OCI-LY7 (cell line): Measurements from ENCODE around the gene RNF133.

Source experiments
- CTCF ChIP-seq: fragments of 200-600 bp; sonication (generic); conservative IDR thresholded peaks from 2 replicates; pipeline ENCODE4 v1.5.1; 2014; ENCODE audit warnings: mild to moderate bottlenecking, antibody characterized with exemption, low read length, moderate library complexity, mixed read lengths
- EZH2phosphoT487 ChIP-seq: fragments of 200-600 bp; sonication (generic); IDR thresholded peaks from 2 replicates; pipeline ENCODE4 v1.6.1; 2018; ENCODE audit warnings: low read depth, borderline replicate concordance, mild to moderate bottlenecking, mixed run types, antibody characterized with exemption, low read length, moderate library complexity, mixed read lengths

DNA sequence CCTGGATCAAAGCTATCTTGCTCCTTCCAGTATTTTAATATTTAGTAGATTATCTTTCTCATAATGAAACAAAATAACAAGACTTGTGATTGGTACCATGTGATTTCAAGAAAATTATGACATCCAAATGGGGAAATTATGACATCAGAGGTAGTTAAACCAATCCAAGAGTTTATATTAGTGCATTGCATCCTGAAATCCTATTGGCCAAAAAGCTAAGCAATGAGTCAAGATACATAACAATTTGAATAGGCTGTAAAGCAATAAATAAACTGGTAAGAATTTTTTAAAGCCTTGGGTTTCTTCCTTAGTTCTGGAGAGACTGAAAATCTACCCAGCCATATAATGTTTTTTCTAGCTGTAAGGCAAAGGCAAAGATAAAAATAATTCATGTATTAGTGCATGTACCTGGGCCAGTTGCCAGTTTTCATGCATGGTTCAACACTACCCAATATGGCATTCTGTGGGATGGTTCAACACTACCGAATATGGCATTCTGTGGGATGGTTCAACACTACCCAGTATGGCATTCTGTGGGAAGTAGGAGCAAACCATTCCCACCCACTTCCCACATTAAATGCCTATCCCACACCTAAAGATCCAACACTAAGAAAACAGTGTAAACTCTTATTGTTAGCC, 4.1 kb upstream of the RNF133 start, which contains the start of gene RNF148:
- TF ChIP-seq CTCF (no peak), EZH2phosphoT487 (no peak)
